OCI-LY7 (cell line): ENCODE data around the gene HIF1AN.

Experiments used
- EZH2phosphoT487 ChIP-seq: fragments of 200-600 bp; sonication (generic); IDR thresholded peaks from 2 replicates; pipeline ENCODE4 v1.6.1; 2018; ENCODE audit warnings: low read depth, borderline replicate concordance, mild to moderate bottlenecking, mixed run types, antibody characterized with exemption, low read length, moderate library complexity, mixed read lengths
- TF ChIP-seq, protein P1 (sequence below): fragments of 200-600 bp; sonication (generic); conservative IDR thresholded peaks from 2 replicates; pipeline ENCODE4 v1.5.1; 2014; ENCODE audit warnings: mild to moderate bottlenecking, antibody characterized with exemption, low read length, moderate library complexity, mixed read lengths

DNA sequence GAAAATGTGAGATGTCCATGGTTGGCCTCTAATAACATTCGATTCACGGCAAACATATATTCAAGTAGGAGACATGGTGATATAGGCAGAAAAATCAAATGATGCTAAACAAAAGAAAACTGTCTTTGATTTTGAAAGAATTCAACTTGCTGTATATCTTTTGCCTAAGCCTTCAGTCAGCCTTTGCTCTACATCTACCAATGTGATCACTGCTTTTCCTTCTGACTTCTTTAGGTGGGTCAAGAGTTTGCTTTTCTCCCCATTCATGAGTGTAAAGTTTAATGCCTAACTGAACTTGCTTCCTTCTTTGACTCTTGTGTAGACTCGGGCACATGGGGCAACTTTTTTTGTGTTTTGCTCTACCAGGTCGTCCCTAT lies 417 bp upstream of the HIF1AN start:
- TF ChIP-seq, protein P1, sequence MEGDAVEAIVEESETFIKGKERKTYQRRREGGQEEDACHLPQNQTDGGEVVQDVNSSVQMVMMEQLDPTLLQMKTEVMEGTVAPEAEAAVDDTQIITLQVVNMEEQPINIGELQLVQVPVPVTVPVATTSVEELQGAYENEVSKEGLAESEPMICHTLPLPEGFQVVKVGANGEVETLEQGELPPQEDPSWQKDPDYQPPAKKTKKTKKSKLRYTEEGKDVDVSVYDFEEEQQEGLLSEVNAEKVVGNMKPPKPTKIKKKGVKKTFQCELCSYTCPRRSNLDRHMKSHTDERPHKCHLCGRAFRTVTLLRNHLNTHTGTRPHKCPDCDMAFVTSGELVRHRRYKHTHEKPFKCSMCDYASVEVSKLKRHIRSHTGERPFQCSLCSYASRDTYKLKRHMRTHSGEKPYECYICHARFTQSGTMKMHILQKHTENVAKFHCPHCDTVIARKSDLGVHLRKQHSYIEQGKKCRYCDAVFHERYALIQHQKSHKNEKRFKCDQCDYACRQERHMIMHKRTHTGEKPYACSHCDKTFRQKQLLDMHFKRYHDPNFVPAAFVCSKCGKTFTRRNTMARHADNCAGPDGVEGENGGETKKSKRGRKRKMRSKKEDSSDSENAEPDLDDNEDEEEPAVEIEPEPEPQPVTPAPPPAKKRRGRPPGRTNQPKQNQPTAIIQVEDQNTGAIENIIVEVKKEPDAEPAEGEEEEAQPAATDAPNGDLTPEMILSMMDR = no peak
- TF ChIP-seq EZH2phosphoT487 = no peak
